Right atrium auricular region (tissue), 2 donors: ENCODE data around the gene C16orf89. TPM values are rescaled to one million over a fixed set of nuclear protein-coding genes. Genes with fewer than 3 reads are reported as not detected.

Experiments
- DNase-seq: peaks from one replicate; pipeline ENCODE4 v3.0.0-alpha.2; 2019; ENCODE audit warnings: low spot score
- H3K27ac ChIP-seq, 2 donors: fragments of 200-600 bp; sonication (generic); 1 replicate in 1 of 2; 2 replicates in 1 of 2; pipeline ENCODE4 v1.5.1; 2016 to 2019
- H3K27me3 ChIP-seq, 2 donors: fragments of 200-600 bp; sonication (generic); one replicate each; pipeline versions ENCODE4 v1.5.1 to v1.6.0; 2017 to 2019
- H3K36me3 ChIP-seq: fragments of 200-600 bp; sonication (generic); one replicate; pipeline ENCODE4 v1.5.1; 2016
- H3K4me1 ChIP-seq, 2 donors: fragments of 200-600 bp; sonication (generic); one replicate each; pipeline versions ENCODE4 v1.5.1 to v1.6.0; 2017 to 2019
- H3K4me3 ChIP-seq, 2 donors: fragments of 200-600 bp; sonication (generic); 1 replicate in 1 of 2; 2 replicates in 1 of 2; pipeline ENCODE4 v1.5.1; 2017 to 2019; ENCODE audit warnings: mild to moderate bottlenecking in 1 of 2, moderate library complexity in 1 of 2
- H3K9me3 ChIP-seq, 2 donors: fragments of 200-600 bp; sonication (generic); one replicate each; pipeline ENCODE4 v1.5.1; 2019
- total RNA-seq, 2 donors: library from RNA; depleted of rRNA; stranded (reverse); fragments of >200 nt; gene quantifications; one replicate each; pipeline ENCODE4 v1.1.0, GENCODE V29; 2016
- TF ChIP-seq, protein P1 (sequence below), 2 donors: fragments of 200-600 bp; sonication (generic); IDR thresholded peaks; one replicate each; pipeline ENCODE4 v1.5.1; 2019; ENCODE audit warnings: antibody characterized with exemption in 2 of 2

C16orf89 gene
- total RNA-seq, 2 donors from 2014 or later = 5.2 to 5.4 TPM

GRCh38 chr16:5027086-5027485, 38.7 kb downstream of the C16orf89 start:
- no peak for DNase-seq
- TF ChIP-seq, protein P1, sequence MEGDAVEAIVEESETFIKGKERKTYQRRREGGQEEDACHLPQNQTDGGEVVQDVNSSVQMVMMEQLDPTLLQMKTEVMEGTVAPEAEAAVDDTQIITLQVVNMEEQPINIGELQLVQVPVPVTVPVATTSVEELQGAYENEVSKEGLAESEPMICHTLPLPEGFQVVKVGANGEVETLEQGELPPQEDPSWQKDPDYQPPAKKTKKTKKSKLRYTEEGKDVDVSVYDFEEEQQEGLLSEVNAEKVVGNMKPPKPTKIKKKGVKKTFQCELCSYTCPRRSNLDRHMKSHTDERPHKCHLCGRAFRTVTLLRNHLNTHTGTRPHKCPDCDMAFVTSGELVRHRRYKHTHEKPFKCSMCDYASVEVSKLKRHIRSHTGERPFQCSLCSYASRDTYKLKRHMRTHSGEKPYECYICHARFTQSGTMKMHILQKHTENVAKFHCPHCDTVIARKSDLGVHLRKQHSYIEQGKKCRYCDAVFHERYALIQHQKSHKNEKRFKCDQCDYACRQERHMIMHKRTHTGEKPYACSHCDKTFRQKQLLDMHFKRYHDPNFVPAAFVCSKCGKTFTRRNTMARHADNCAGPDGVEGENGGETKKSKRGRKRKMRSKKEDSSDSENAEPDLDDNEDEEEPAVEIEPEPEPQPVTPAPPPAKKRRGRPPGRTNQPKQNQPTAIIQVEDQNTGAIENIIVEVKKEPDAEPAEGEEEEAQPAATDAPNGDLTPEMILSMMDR (IDR thresholded peaks at IDR 0.05) = no peak
- H3K36me3 ChIP-seq = no peaks in the 10 kb centered on the region
- H3K9me3 ChIP-seq = no peaks in the 10 kb centered on the region
- no peak overlapping the region for H3K4me3 ChIP-seq
- H3K27ac ChIP-seq = no peak overlapping the region
- H3K4me1 ChIP-seq = peaks cover 0 to 5% of the 10 kb centered on the region in 2 donors
- no peaks in the 10 kb centered on the region for H3K27me3 ChIP-seq

DNA sequence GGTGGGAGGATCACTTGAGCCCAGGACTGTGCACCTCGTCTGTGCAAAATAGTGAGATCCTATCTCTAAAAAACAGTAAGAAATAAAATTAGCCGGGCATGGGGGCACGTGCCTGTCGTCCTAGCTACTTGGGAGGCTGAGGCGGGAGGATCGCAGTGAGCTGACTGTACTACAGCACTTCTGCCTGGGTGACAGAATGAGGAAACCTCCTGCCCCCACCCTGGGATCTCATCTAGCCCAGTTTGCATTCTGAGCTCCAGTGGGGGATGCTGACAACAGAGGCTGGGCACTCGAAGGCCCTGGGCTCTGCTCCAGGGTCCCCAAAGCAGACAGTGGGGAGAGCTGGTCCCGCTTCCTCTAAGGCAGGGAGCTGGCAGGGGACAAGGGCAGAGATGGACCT, 39.1 kb downstream of the C16orf89 start:
- DNase-seq = no peak
- TF ChIP-seq, protein P1 (IDR thresholded peaks at IDR 0.05) = no peak
- H3K9me3 ChIP-seq = no peaks in the 10 kb centered on the region
- H3K36me3 ChIP-seq = no peaks in the 10 kb centered on the region
- no peaks in the 10 kb centered on the region for H3K27me3 ChIP-seq
- no peak overlapping the region for H3K27ac ChIP-seq
- no peak overlapping the region for H3K4me3 ChIP-seq
- peaks cover 0 to 5% of the 10 kb centered on the region in 2 donors for H3K4me1 ChIP-seq

GRCh38 chr16:5025171-5025632, 40.6 kb downstream of the C16orf89 start:
- Histone ChIP-seq H3K36me3 (no peaks in the 10 kb centered on the region), H3K4me1 (peaks cover 0 to 5% of the 10 kb centered on the region in 2 donors), H3K9me3 (no peaks in the 10 kb centered on the region), H3K27ac (no peak overlapping the region), H3K4me3 (no peak overlapping the region), H3K27me3 (no peaks in the 10 kb centered on the region)
- TF ChIP-seq, protein P1 (IDR thresholded peaks at IDR 0.05) = peak in 1 of 2 donors; percentile 54
- DNase-seq = no peak

DNA sequence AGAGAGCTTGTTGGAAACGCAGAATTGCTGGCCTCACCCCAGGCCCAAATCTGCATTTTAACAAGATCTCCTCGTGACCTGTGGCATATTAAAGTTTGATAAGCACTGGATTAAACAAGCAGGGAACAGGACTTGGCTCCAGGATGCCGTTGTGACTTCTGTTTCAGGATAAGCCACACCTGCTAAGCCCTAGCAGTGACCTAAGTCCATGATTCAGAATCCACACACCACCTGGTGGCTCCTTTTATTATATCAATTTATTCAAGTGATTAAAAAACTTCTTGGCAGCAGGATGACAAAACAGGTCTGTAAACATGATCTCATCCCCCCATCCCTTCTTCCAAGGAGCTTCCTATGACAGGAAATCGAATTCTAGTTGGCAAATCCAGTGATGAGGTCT, 41.1 kb downstream of the C16orf89 start:
- Histone ChIP-seq H3K27me3 (no peaks in the 10 kb centered on the region), H3K9me3 (no peaks in the 10 kb centered on the region), H3K27ac (no peak overlapping the region), H3K36me3 (no peaks in the 10 kb centered on the region), H3K4me1 (peaks cover 0 to 5% of the 10 kb centered on the region in 2 donors), H3K4me3 (no peak overlapping the region)
- DNase-seq = no peak
- TF ChIP-seq, protein P1 (IDR thresholded peaks at IDR 0.05) = no peak

GRCh38 chr16:5022521-5022920, 43.2 kb downstream of the C16orf89 start:
- Histone ChIP-seq H3K4me3 (no peak overlapping the region), H3K9me3 (no peaks in the 10 kb centered on the region), H3K27me3 (no peaks in the 10 kb centered on the region), H3K4me1 (peaks cover 0 to 5% of the 10 kb centered on the region in 2 donors), H3K36me3 (no peaks in the 10 kb centered on the region), H3K27ac (no peak overlapping the region)
- TF ChIP-seq, protein P1 (IDR thresholded peaks at IDR 0.05) = no peak
- DNase-seq = no peak

DNA sequence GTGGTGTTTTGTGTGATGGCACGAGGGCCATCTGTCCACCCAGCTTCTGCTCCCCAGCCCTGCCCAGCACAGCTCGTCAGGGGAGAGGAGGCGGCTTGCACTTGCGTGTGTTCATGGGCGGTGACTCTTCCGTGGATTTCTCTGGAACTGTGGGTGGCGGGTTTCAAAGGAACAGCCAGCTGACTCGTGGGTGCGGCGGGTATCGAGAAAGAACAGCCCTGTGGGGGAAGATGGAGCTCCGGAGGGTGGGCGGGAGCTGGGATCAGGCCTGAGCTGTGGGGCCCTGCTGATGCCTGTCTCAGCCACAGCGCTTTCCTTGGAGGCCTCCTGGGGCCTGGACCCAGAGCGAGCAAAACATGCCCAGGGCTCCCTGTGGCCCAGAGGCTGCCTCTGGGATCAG, 45.2 kb downstream of the C16orf89 start:
- H3K9me3 ChIP-seq = no peaks in the 10 kb centered on the region
- no peaks in the 10 kb centered on the region for H3K27me3 ChIP-seq
- H3K27ac ChIP-seq = no peak overlapping the region

More for the DNA sequence above, 45.2 kb downstream of the C16orf89 start:
- H3K36me3 ChIP-seq = no peaks in the 10 kb centered on the region
- no peak overlapping the region for H3K4me3 ChIP-seq
- peaks cover 0 to 5% of the 10 kb centered on the region in 2 donors for H3K4me1 ChIP-seq
- TF ChIP-seq, protein P1 (IDR thresholded peaks at IDR 0.05) = no peak
- DNase-seq = no peak
